Measurements from ENCODE around the gene ZBTB1.

- TF ChIP-seq PATZ1 (CRISPR knock-in tag; IDR thresholded peaks at IDR 0.05; ENCODE audit: borderline replicate concordance) (no peak), CREB5 (CRISPR knock-in tag; IDR thresholded peaks at IDR 0.05; ENCODE audit: low read depth) (no peak), POU6F1 (CRISPR knock-in tag; IDR thresholded peaks at IDR 0.05; ENCODE audit: borderline replicate concordance, low read depth) (no peak), RARB (CRISPR knock-in tag; IDR thresholded peaks at IDR 0.05) (no peak), ARNTL (CRISPR knock-in tag; IDR thresholded peaks at IDR 0.05; ENCODE audit: borderline replicate concordance, low read depth) (no peak), BACH2 (CRISPR knock-in tag; IDR thresholded peaks at IDR 0.05; ENCODE audit: borderline replicate concordance) (no peak), ZC3H10 (CRISPR knock-in tag; IDR thresholded peaks at IDR 0.05) (no peak), TCF4 (CRISPR knock-in tag; IDR thresholded peaks at IDR 0.05; ENCODE audit: borderline replicate concordance) (no peak), ZNF70 (CRISPR knock-in tag; IDR thresholded peaks at IDR 0.05) (no peak), OSR1 (CRISPR knock-in tag; IDR thresholded peaks at IDR 0.05) (no peak), CSRNP3 (CRISPR knock-in tag; IDR thresholded peaks at IDR 0.05) (no peak)
Measured at GRCh38 chr14:64491637-64492036, 12.9 kb upstream of the ZBTB1 start.
